Mucosa of descending colon (tissue), 3 donors: ENCODE results near the gene NFIB. TPM values are rescaled to one million over a fixed set of nuclear protein-coding genes. Genes with fewer than 3 reads are reported as not detected.

Experiments used
- ATAC-seq: fragments of 200-7000 bp; cut with Tn5 transposase; one replicate; pipeline ENCODE4 v1.9.1; 2020; ENCODE audit warnings: mild to moderate bottlenecking, moderate library complexity
- DNase-seq, 3 donors: peaks; one replicate each; pipeline ENCODE4 v3.0.0-alpha.2; 2020
- H3K36me3 ChIP-seq: fragments of 200-600 bp; one replicate; pipeline ENCODE4 v1.8.0; 2021; ENCODE audit warnings: low read depth, mild to moderate bottlenecking
- H3K4me1 ChIP-seq: fragments of 200-600 bp; one replicate; pipeline ENCODE4 v1.8.0; 2021; ENCODE audit warnings: low read depth, mild to moderate bottlenecking
- H3K4me3 ChIP-seq: fragments of 200-600 bp; one replicate; pipeline ENCODE4 v1.8.0; 2021; ENCODE audit warnings: mild to moderate bottlenecking
- H3K9me3 ChIP-seq: fragments of 200-600 bp; one replicate; pipeline ENCODE4 v1.8.0; 2021; ENCODE audit warnings: mild to moderate bottlenecking
- CTCF ChIP-seq: fragments of 200-600 bp; IDR thresholded peaks from one replicate; pipeline ENCODE4 v1.8.0; 2022; ENCODE audit warnings: antibody characterized with exemption, mild to moderate bottlenecking
- intact Hi-C, 2 donors: fragments of 100-400 bp; cut with DNase I in 1 of 2; cut with micrococcal nuclease in 1 of 2; formaldehyde crosslinking; loops; one replicate each; pipeline versions ENCODE4 v1.11.0 to v1.11.1; 2022; cut with DNase I, micrococcal nuclease
- total RNA-seq, 3 donors: library from RNA; stranded (reverse); fragmentation: NEBNext Ultra II Directional in 2 of 3; extraction: Animal tissue kit (Norgen Biotek cat#: 25700) in 2 of 3; gene quantifications; one replicate each; pipeline versions ENCODE4 v1.2.1 to v1.2.4, GENCODE V29; 2021 to 2023
- donor health status: DM: no; HTN: no; CAD: no; lungs with moderate emphysema.
- donor health status: DM: no; HTN: no; CAD: no.
- donor health status: DM: no; HTN: yes; CAD: no.

The NFIB gene
- total RNA-seq, 3 donors from 2014 or later = 59.7 to 85.5 (median 62.6) TPM

- Histone ChIP-seq H3K4me3 (no peak overlapping the region), H3K36me3 (no peaks in the 10 kb centered on the region), H3K9me3 (no peaks in the 10 kb centered on the region), H3K4me1 (no peaks in the 10 kb centered on the region)
- no peak for ATAC-seq
- no peak for DNase-seq
- intact Hi-C loops = no loop called here
- no peak for TF ChIP-seq CTCF
Observed at GRCh38 chr9:14131356-14132088, 182.4 kb downstream of the NFIB start.

DNA sequence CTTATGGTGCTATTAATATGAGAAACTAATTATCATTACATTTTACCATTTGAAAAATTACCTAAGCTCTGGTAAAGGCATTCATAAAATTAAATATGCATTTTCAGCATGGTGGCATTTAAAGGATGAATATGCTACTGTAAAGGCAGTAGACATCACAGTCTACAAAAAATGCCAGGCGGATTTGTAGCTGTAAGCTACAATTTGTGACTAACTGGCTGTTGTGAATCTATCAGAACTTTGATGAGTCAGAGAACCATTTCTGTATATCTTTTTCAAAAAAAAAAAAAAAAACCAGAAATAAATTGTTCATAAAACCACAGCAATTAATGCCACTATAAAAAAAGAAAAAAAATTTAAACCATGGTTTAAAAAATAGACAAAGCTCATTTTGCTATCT lies 186.3 kb downstream of the NFIB start:
- no peaks in the 10 kb centered on the region for H3K36me3 ChIP-seq

DNA sequence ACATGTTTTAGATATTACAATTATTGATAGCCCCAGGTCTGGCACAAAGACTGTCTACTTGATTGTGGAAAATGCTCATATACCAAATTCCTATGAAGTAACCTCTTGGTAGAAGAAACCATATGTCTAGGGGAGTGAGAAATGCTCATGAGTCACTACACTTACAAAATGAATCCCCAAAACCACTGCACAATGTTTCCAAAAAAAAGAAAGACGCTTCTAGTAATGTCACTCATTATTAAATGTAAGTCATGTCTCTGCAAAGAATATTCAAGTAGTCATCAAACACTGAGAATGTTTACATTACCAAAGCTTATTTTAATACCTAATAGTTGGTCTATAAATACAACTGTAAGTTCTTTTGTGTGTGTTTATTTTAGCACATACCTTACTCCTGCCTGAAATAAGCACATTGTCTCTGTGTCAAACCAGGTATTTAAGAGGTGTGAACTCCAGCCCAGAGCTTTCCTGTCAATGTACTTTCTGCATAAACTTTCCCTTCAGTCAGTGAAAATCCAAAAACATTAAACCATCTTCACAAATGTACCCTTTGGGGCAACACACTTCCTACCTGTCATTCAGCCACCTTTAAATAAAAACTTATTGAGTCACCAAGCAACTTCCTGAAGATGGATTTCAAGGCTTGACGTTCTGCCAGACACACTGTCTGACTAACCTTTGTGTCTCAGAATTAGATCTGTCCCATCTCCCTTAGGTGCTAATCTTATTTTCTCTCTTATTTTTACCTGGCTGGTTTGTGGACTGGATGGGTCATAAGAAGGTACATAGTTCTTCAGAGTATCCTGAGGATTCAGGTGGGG lies 194.0 kb downstream of the NFIB start:
- no peak for ATAC-seq
- H3K36me3 ChIP-seq = no peaks in the 10 kb centered on the region
- intact Hi-C loops = no loop called here
- no peaks in the 10 kb centered on the region for H3K9me3 ChIP-seq
- no peak for TF ChIP-seq CTCF
- no peaks in the 10 kb centered on the region for H3K4me1 ChIP-seq
- DNase-seq = no peak
- no peak overlapping the region for H3K4me3 ChIP-seq

More for the DNA sequence above, 186.3 kb downstream of the NFIB start:
- intact Hi-C loops = no loop called here
- no peak overlapping the region for H3K4me3 ChIP-seq
- DNase-seq (no peak), ATAC-seq (no peak)
- H3K9me3 ChIP-seq = no peaks in the 10 kb centered on the region
- no peaks in the 10 kb centered on the region for H3K4me1 ChIP-seq
- no peak for TF ChIP-seq CTCF

GRCh38 chr9:14112226-14112625 lies 201.7 kb downstream of the NFIB start:
- ATAC-seq = no peak
- no peak overlapping the region for H3K4me3 ChIP-seq
- H3K36me3 ChIP-seq = no peaks in the 10 kb centered on the region
- TF ChIP-seq CTCF = no peak
- intact Hi-C loops = no loop called here
- no peaks in the 10 kb centered on the region for H3K4me1 ChIP-seq
- H3K9me3 ChIP-seq = no peaks in the 10 kb centered on the region
- DNase-seq = no peak

DNA sequence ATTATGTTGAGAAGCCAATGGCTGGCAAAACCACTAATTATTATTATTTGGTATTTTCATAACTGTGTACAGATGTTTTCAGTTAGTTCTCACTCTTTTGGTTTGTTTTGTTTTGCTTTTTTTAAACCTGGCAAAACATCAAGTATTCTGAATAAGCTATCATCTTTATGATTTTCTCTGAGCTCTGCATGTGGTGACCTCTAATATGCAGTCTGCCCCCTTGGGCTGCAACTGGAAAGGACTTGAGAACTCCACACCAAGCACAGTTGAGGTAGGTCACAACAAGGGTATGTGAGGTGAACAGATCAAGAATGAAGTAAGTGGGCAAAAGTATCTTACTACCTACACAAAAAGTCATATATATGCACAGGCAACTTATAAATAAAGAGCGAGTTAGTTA lies 202.2 kb downstream of the NFIB start:
- intact Hi-C loops = no loop called here
- Histone ChIP-seq H3K4me1 (no peaks in the 10 kb centered on the region), H3K4me3 (no peak overlapping the region), H3K36me3 (no peaks in the 10 kb centered on the region), H3K9me3 (no peaks in the 10 kb centered on the region)
- no peak for TF ChIP-seq CTCF
- ATAC-seq = no peak
- DNase-seq = no peak
